HCEC 1CT (cell line): ENCODE measurements around the gene POLRMT.
"Not testable (repeated sequence)": the region's sequence is repeated elsewhere in the genome, so short reads cannot be mapped to it uniquely, and the experiment has no call there.

ENCODE experiments used
- DNase-seq: peaks from one replicate; pipeline ENCODE4 v3.0.0-alpha.2; 2017

Gene POLRMT

GRCh38 chr19:633068-633785 is at the start of gene POLRMT:
POLRMT (minus strand) TSS chr19:633537; CDS start chr19:633512, 25 bp downstream.
- DNase-seq: peak; percentile 98

GRCh38 chr19:682678-683320 is 49.5 kb upstream of the POLRMT start:
- DNase-seq: no peak

- DNase-seq: no peak
Measured at GRCh38 chr19:681029-682019, 48.0 kb upstream of the POLRMT start.

- DNase-seq: peak; percentile 97
Measured at GRCh38 chr19:680287-681028, 47.1 kb upstream of the POLRMT start.

- peak; percentile 60 for DNase-seq
Measured at GRCh38 chr19:679418-680286, 46.3 kb upstream of the POLRMT start.

GRCh38 chr19:678791-679388 is 45.6 kb upstream of the POLRMT start:
- DNase-seq: no peak

- DNase-seq: no peak
Measured at GRCh38 chr19:677601-678436, 44.5 kb upstream of the POLRMT start.

GRCh38 chr19:677201-677600 is 43.9 kb upstream of the POLRMT start:
- DNase-seq: peak; percentile 73

GRCh38 chr19:676339-677105 is 43.2 kb upstream of the POLRMT start, which contains the start of gene FSTL3:
FSTL3 (plus strand) TSS chr19:676392; CDS start chr19:676424, 32 bp downstream.
- no peak for DNase-seq

- no peak for DNase-seq
Measured at GRCh38 chr19:676007-676338, 42.6 kb upstream of the POLRMT start.

GRCh38 chr19:674282-675151 is 41.2 kb upstream of the POLRMT start:
- no peak for DNase-seq

GRCh38 chr19:670609-671075 is 37.3 kb upstream of the POLRMT start:
- no peak for DNase-seq

- DNase-seq: not testable (repeated sequence)
Measured at GRCh38 chr19:668675-669434, 35.5 kb upstream of the POLRMT start.

- not testable (repeated sequence) for DNase-seq
Measured at GRCh38 chr19:666985-667573, 33.7 kb upstream of the POLRMT start.

- peak; percentile 38 for DNase-seq
Measured at GRCh38 chr19:664913-665443, 31.6 kb upstream of the POLRMT start.

GRCh38 chr19:663682-664117 is 30.4 kb upstream of the POLRMT start:
- DNase-seq: no peak
